Measurements from ENCODE around the gene TNFRSF12A. TPM values are rescaled to one million over a fixed set of nuclear protein-coding genes. Genes with fewer than 3 reads are reported as not detected.
"Not testable (repeated sequence)": the region's sequence is repeated elsewhere in the genome, so short reads cannot be mapped to it uniquely, and the experiment has no call there.

The TNFRSF12A gene
- total RNA-seq, 1 donor from 2014 or later: 914 TPM

DNA sequence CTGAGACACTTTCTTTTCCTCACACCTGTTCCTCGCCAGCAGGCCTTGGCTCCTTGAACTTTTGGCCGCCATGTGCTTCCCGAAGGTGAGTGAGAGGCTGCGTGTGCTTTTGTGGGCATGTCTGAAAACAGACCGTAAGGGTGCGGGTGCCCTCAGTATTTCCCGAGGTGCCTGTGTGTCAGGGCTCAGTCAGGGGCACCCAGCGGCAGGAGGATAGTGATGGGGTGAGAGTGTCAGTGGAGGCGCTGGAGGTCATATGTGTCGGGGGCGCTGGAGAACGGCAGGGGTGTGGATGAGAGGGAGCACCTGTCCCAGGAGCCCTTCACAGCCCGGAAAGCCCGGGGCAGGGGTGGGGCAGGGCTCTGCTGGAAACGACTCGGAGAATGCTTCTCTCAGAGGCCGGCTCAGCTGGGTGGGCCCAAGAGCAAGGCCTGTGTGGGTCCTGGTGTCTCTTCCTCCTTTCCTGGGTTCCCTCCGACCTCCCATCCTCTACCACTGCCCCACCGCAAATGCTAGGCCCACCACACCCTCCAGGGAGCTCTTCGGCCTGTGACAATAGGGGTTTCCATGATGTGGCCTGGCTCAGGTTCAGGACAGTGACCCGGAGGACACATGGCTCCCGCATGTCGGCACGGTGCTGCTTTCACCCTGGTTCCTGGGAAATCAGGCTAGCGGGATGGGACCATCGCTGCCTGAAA is 45.7 kb downstream of the TNFRSF12A start:
- H3K4me3 ChIP-seq: peak overlapping the region in 1 of 2 donors; percentile 45
- peaks cover 0 to 5% of the 10 kb centered on the region in 2 donors for H3K4me1 ChIP-seq
- DNase-seq (ENCODE audit: low spot score in 2 of 2): no peak
- H3K27ac ChIP-seq: peak overlapping the region; percentile 19 to 29
- TF ChIP-seq, protein P1, sequence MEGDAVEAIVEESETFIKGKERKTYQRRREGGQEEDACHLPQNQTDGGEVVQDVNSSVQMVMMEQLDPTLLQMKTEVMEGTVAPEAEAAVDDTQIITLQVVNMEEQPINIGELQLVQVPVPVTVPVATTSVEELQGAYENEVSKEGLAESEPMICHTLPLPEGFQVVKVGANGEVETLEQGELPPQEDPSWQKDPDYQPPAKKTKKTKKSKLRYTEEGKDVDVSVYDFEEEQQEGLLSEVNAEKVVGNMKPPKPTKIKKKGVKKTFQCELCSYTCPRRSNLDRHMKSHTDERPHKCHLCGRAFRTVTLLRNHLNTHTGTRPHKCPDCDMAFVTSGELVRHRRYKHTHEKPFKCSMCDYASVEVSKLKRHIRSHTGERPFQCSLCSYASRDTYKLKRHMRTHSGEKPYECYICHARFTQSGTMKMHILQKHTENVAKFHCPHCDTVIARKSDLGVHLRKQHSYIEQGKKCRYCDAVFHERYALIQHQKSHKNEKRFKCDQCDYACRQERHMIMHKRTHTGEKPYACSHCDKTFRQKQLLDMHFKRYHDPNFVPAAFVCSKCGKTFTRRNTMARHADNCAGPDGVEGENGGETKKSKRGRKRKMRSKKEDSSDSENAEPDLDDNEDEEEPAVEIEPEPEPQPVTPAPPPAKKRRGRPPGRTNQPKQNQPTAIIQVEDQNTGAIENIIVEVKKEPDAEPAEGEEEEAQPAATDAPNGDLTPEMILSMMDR (IDR thresholded peaks at IDR 0.05): no peak
- H3K9me3 ChIP-seq: no peaks in the 10 kb centered on the region
- intact Hi-C loops (cut with DNase I): no loop called here
- H3K27me3 ChIP-seq: no peaks in the 10 kb centered on the region
- no peaks in the 10 kb centered on the region for H3K36me3 ChIP-seq

DNA sequence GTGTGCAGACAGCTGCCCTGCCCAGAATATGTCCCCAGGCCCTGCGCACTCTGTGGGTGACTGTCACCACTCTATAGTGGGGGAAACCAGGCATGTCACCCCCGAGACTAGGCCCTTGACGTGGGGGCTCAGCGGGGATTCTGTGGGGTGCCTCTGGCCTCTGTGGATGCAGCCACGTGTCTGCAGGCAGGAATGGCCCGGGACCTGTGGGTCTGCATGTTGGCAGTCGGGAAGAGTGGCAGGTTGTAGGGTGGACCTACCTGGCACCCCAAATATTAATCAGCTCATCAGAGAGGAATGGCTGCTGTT is 46.2 kb downstream of the TNFRSF12A start:
- no peaks in the 10 kb centered on the region for H3K9me3 ChIP-seq
- H3K27me3 ChIP-seq: no peaks in the 10 kb centered on the region
- peak overlapping the region in 1 of 2 donors; percentile 45 for H3K4me3 ChIP-seq
- H3K4me1 ChIP-seq: peaks cover 0 to 5% of the 10 kb centered on the region in 2 donors
- no peaks in the 10 kb centered on the region for H3K36me3 ChIP-seq
- intact Hi-C loops (cut with DNase I): no loop called here
- no peak overlapping the region for H3K27ac ChIP-seq
- TF ChIP-seq, protein P1 (IDR thresholded peaks at IDR 0.05): no peak
- DNase-seq (ENCODE audit: low spot score in 2 of 2): no peak

DNA sequence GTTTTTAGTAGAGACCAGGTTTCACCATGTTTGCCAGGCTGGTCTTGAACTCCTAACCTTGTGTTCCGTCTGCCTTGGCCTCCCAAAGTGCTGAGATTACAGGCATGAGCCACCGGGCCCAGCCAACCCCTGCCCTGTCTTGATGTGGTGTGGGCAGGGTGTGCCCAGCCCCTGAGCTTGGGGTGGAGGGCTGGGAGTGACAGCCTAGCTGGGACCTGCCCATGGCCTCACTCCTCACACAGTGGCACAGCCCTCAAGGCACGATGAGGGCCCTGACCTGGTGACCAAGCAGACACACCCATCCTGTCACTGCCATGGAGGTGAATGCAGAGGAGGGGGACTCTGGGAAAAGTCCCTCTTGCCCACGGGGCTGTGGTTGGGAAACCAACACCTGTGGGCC is 48.3 kb downstream of the TNFRSF12A start:
- Histone ChIP-seq H3K27me3 (no peaks in the 10 kb centered on the region), H3K36me3 (no peaks in the 10 kb centered on the region), H3K27ac (no peak overlapping the region), H3K4me1 (peaks cover 0 to 5% of the 10 kb centered on the region in 2 donors), H3K4me3 (no peak overlapping the region), H3K9me3 (no peaks in the 10 kb centered on the region)
- intact Hi-C loops (cut with DNase I): no loop called here
- no peak for DNase-seq (ENCODE audit: low spot score in 2 of 2)
- TF ChIP-seq, protein P1 (IDR thresholded peaks at IDR 0.05): no peak

DNA sequence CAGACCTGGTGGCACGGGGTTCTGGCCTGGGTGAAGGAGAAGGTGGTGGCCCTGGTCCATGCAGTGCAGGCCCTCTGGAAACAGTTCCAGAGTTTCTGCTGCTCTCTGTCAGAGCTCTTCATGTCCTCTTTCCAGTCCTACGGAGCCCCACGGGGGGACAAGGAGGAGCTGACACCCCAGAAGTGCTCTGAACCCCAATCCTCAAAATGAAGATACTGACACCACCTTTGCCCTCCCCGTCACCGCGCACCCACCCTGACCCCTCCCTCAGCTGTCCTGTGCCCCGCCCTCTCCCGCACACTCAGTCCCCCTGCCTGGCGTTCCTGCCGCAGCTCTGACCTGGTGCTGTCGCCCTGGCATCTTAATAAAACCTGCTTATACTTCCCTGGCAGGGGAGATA is 49.0 kb downstream of the TNFRSF12A start:
- H3K27ac ChIP-seq; H3K27me3 ChIP-seq; H3K4me3 ChIP-seq; H3K4me1 ChIP-seq; H3K36me3 ChIP-seq; intact Hi-C loops (cut with DNase I); H3K9me3 ChIP-seq; DNase-seq (ENCODE audit: low spot score in 2 of 2): not testable (repeated sequence)

DNA sequence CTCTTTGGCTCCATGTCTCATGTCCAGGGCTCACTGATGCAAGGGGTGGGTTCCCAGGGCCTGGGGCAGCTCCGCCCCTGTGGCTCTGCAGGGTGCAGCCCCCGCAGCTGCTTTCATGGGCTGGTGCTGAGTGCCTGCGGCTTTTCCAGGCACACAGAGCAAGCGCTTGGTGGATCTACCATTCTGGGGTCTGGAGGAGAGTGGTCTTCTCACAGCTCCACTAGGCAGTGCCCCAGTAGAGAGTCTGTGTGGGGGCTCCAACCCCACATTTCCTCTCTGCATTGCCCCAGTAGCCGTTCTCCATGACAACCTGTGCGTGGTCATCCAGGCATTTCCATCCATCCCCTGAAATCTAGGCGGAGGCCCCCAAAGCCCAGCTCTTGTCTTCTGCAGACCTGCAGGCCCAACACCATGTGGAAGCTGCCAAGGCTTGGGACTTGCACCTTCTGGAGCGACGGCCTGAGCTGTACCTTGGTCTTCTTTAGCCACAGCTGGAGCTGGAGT is 50.5 kb downstream of the TNFRSF12A start:
- TF ChIP-seq, protein P1 (IDR thresholded peaks at IDR 0.05): no peak
- Histone ChIP-seq H3K4me3 (no peak overlapping the region), H3K9me3 (no peaks in the 10 kb centered on the region), H3K4me1 (no peaks in the 10 kb centered on the region), H3K27ac (no peak overlapping the region), H3K27me3 (no peaks in the 10 kb centered on the region), H3K36me3 (no peaks in the 10 kb centered on the region)
- intact Hi-C loops (cut with DNase I): no loop called here
- no peak for DNase-seq (ENCODE audit: low spot score in 2 of 2)

DNA sequence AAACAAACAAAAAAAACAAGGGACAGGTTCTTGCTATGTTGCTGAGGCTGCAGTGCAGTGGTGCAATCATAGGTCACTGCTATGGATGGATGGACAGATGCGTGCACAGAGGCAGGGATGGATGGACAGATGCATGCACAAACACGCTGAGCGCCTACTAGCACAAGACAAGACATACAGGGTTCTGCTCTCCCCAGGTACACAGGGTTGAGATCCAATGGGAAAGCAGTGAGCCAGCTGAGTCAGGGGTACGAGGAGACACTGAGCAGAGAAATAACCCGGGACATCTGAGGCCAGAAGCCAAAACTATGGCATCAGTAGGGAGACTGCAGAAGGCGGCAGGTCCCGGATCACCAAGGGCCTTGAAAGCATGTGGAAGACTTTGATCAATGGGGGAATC is 51.5 kb downstream of the TNFRSF12A start:
- no peak overlapping the region for H3K27ac ChIP-seq
- H3K27me3 ChIP-seq: no peaks in the 10 kb centered on the region
- no peaks in the 10 kb centered on the region for H3K36me3 ChIP-seq
- TF ChIP-seq, protein P1 (IDR thresholded peaks at IDR 0.05): no peak
- H3K4me1 ChIP-seq: no peaks in the 10 kb centered on the region
- H3K9me3 ChIP-seq: no peaks in the 10 kb centered on the region
- intact Hi-C loops (cut with DNase I): no loop called here
- no peak overlapping the region for H3K4me3 ChIP-seq
- DNase-seq (ENCODE audit: low spot score in 2 of 2): no peak

Other genes with a start within 250 kb of the TNFRSF12A start
- gene ELOB, start 243.1 kb upstream of the TNFRSF12A start, total RNA-seq: 1,184 TPM
- 15.4 TPM for gene PRSS33, start 232.8 kb upstream of the TNFRSF12A start, total RNA-seq
- not detected for gene PRSS41, start 221.9 kb upstream of the TNFRSF12A start, total RNA-seq
- not detected for gene PRSS21, start 203.1 kb upstream of the TNFRSF12A start, total RNA-seq
- gene ZG16B, start 190.1 kb upstream of the TNFRSF12A start, total RNA-seq: not detected
- not detected for gene PRSS22, start 162.2 kb upstream of the TNFRSF12A start, total RNA-seq
- gene FLYWCH2, start 137.2 kb upstream of the TNFRSF12A start, total RNA-seq: 109 TPM
- 74.3 TPM for gene FLYWCH1, start 108.4 kb upstream of the TNFRSF12A start, total RNA-seq
- gene KREMEN2, start 56.1 kb upstream of the TNFRSF12A start, total RNA-seq: not detected
- gene PAQR4, start 51.0 kb upstream of the TNFRSF12A start, total RNA-seq: 9.2 TPM
- gene PKMYT1, start 39.9 kb upstream of the TNFRSF12A start, total RNA-seq: not detected
- gene CLDN9, start 7.4 kb upstream of the TNFRSF12A start, total RNA-seq: not detected
- gene CLDN6, start 2.2 kb upstream of the TNFRSF12A start, total RNA-seq: not detected
- gene HCFC1R1, start 3.6 kb downstream of the TNFRSF12A start, total RNA-seq: 50.8 TPM
- gene THOC6, start 3.7 kb downstream of the TNFRSF12A start, total RNA-seq: 32.6 TPM
- not detected for gene BICDL2, start 16.6 kb downstream of the TNFRSF12A start, total RNA-seq
- gene MMP25, start 26.2 kb downstream of the TNFRSF12A start, total RNA-seq: 0.21 TPM
- 139 TPM for gene IL32, start 45.3 kb downstream of the TNFRSF12A start, total RNA-seq
- not detected for gene ZSCAN10, start 78.9 kb downstream of the TNFRSF12A start, total RNA-seq
- 49.8 TPM for gene ZNF205, start 92.2 kb downstream of the TNFRSF12A start, total RNA-seq
- gene ZNF213, start 114.7 kb downstream of the TNFRSF12A start, total RNA-seq: 25.3 TPM
- gene OR1F1, start 167.8 kb downstream of the TNFRSF12A start, total RNA-seq: not detected
- 14.6 TPM for gene ZNF200, start 214.8 kb downstream of the TNFRSF12A start, total RNA-seq
- 1.1 TPM for gene MEFV, start 236.3 kb downstream of the TNFRSF12A start, total RNA-seq

All from ascending aorta (tissue), 2 donors.